Measurements from ENCODE around the gene MAN2B2. TPM values are rescaled to one million over a fixed set of nuclear protein-coding genes. Genes with fewer than 3 reads are reported as not detected.

Gene MAN2B2
- total and polyA plus RNA-seq, 10 donors = 7.9 to 40.3 (median 31.8) TPM

GRCh38 chr4:6538575-6538974, 36.4 kb upstream of the MAN2B2 start:
- Histone ChIP-seq H3K9me3 (peaks cover 0 to 14% (median 9%) of the 10 kb centered on the region in 8 donors), H3K27ac (no peak overlapping the region), H3K27me3 (replicated peaks in 1 of 7) (peaks cover 0 to 69% (median 0%) of the 10 kb centered on the region in 7 donors), H3K36me3 (no peaks in the 10 kb centered on the region), H3K4me1 (no peaks in the 10 kb centered on the region), H3K4me3 (no peak overlapping the region)
- intact Hi-C loops (cut with DNase I; ENCODE audit: low total_unique reads) = no loop called here
- 49 to 59% (median 55%) methylated on average over 22 of the region's 22 CpGs for WGBS, 5 donors
- TF ChIP-seq POLR2A (IDR thresholded peaks at IDR 0.05) (no peak), POLR2AphosphoS5 (IDR thresholded peaks at IDR 0.05) (no peak), CTCF (IDR thresholded peaks at IDR 0.05 in 8 of 11, conservative IDR thresholded peaks at IDR 0.05 in 3 of 11) (no peak)
- DNase-seq = no peak

GRCh38 chr4:6539009-6539764, 35.8 kb upstream of the MAN2B2 start:
- Histone ChIP-seq H3K36me3 (no peaks in the 10 kb centered on the region), H3K27me3 (replicated peaks in 1 of 7) (peaks cover 0 to 75% (median 0%) of the 10 kb centered on the region in 7 donors), H3K4me1 (no peaks in the 10 kb centered on the region), H3K27ac (no peak overlapping the region), H3K4me3 (no peak overlapping the region), H3K9me3 (peaks cover 0 to 14% (median 9%) of the 10 kb centered on the region in 8 donors)
- intact Hi-C loops (cut with DNase I; ENCODE audit: low total_unique reads) = no loop called here
- TF ChIP-seq POLR2AphosphoS5 (IDR thresholded peaks at IDR 0.05) (no peak), POLR2A (IDR thresholded peaks at IDR 0.05) (no peak), CTCF (IDR thresholded peaks at IDR 0.05 in 8 of 11, conservative IDR thresholded peaks at IDR 0.05 in 3 of 11) (no peak)
- no peak for DNase-seq
- WGBS, 5 donors = 78 to 85% (median 81%) methylated on average over 13 of the region's 13 CpGs

- no peaks in the 10 kb centered on the region for H3K36me3 ChIP-seq
- TF ChIP-seq POLR2AphosphoS5 (IDR thresholded peaks at IDR 0.05) (no peak), POLR2A (IDR thresholded peaks at IDR 0.05) (no peak), CTCF (IDR thresholded peaks at IDR 0.05 in 8 of 11, conservative IDR thresholded peaks at IDR 0.05 in 3 of 11) (no peak)
- H3K4me3 ChIP-seq = no peak overlapping the region
- H3K9me3 ChIP-seq = peaks cover 0 to 14% (median 9%) of the 10 kb centered on the region in 8 donors
- no peak for DNase-seq
- H3K4me1 ChIP-seq = no peaks in the 10 kb centered on the region
- no peak overlapping the region for H3K27ac ChIP-seq
- H3K27me3 ChIP-seq (replicated peaks in 1 of 7) = peaks cover 0 to 84% (median 0%) of the 10 kb centered on the region in 7 donors
- intact Hi-C loops (cut with DNase I; ENCODE audit: low total_unique reads) = no loop called here
Measured at GRCh38 chr4:6540879-6541278, 34.1 kb upstream of the MAN2B2 start.

- Histone ChIP-seq H3K4me3 (no peak overlapping the region), H3K36me3 (no peaks in the 10 kb centered on the region), H3K27me3 (replicated peaks in 1 of 7) (peaks cover 0 to 92% (median 1%) of the 10 kb centered on the region in 7 donors), H3K4me1 (no peaks in the 10 kb centered on the region), H3K27ac (no peak overlapping the region), H3K9me3 (peaks cover 0 to 14% (median 9%) of the 10 kb centered on the region in 8 donors)
- WGBS, 5 donors = 65 to 74% (median 69%) methylated on average over 6 of the region's 6 CpGs
- DNase-seq = no peak
- intact Hi-C loops (cut with DNase I; ENCODE audit: low total_unique reads) = no loop called here
- no peak for TF ChIP-seq CTCF (IDR thresholded peaks at IDR 0.05 in 8 of 11, conservative IDR thresholded peaks at IDR 0.05 in 3 of 11)
- no peak for TF ChIP-seq POLR2AphosphoS5 (IDR thresholded peaks at IDR 0.05)
- no peak for TF ChIP-seq POLR2A (IDR thresholded peaks at IDR 0.05)
Measured at GRCh38 chr4:6541789-6542188, 33.2 kb upstream of the MAN2B2 start.
